ENCODE data around the gene LMCD1. TPM values are rescaled to one million over a fixed set of nuclear protein-coding genes. Genes with fewer than 3 reads are reported as not detected.

Gene LMCD1
- total and polyA plus RNA-seq, 2 of the 4 experiments (the other 2 are of a cell fraction): 50.0 to 53.8 TPM

- TF ChIP-seq RAD21 (IDR thresholded peaks at IDR 0.05; ENCODE audit: low read length) (no peak), NFE2L2 (IDR thresholded peaks at IDR 0.05; ENCODE audit: low read depth, low read length) (no peak), MAZ (IDR thresholded peaks at IDR 0.05; ENCODE audit: borderline replicate concordance, low read depth, low read length) (no peak), ELK1 (IDR thresholded peaks at IDR 0.05; ENCODE audit: borderline replicate concordance, low read depth, low read length) (no peak), SMC3 (IDR thresholded peaks at IDR 0.05; ENCODE audit: low read depth, low read length) (no peak), RCOR1 (IDR thresholded peaks at IDR 0.05; ENCODE audit: insufficient replicate concordance, low read length) (no peak), USF2 (IDR thresholded peaks at IDR 0.05; ENCODE audit: low read depth, low read length) (no peak), RFX5 (IDR thresholded peaks at IDR 0.05; ENCODE audit: low read depth, low read length) (no peak), POLR2A (IDR thresholded peaks at IDR 0.05; ENCODE audit: low read depth, low read length) (no peak), CEBPB (IDR thresholded peaks at IDR 0.05; ENCODE audit: low read depth, low read length) (no peak), CTCF (conservative IDR thresholded peaks at IDR 0.05; ENCODE audit: low read depth, low read length) (no peak), FOS (IDR thresholded peaks at IDR 0.05; ENCODE audit: low read depth, low read length) (no peak), MXI1 (IDR thresholded peaks at IDR 0.05; ENCODE audit: borderline replicate concordance, low read depth, low read length) (no peak), BHLHE40 (IDR thresholded peaks at IDR 0.05; ENCODE audit: low read depth, low read length) (no peak), CHD1 (IDR thresholded peaks at IDR 0.05; ENCODE audit: low read depth, low read length) (no peak), MAFK (IDR thresholded peaks at IDR 0.05; ENCODE audit: low read depth, low read length) (no peak)
- BruUV-seq (replicated peaks): no TSS peak
- Histone ChIP-seq H3K27ac (ENCODE audit: insufficient read depth, low read length) (no peak overlapping the region), H3K79me1 (ENCODE audit: low read depth in 1 of 2, low read length in 2 of 2) (peaks cover under 1 to 20% of the 10 kb centered on the region in 2 experiments; a peak in 3 of 4 replicates), H3K9me1 (ENCODE audit: insufficient read depth, low read length) (peaks cover 18% of the 10 kb centered on the region), H2AK5ac (ENCODE audit: low read depth, low read length) (no peak overlapping the region; the same call in 1 of the 2 replicates), H2BK15ac (ENCODE audit: low read depth, low read length) (no peak overlapping the region), H3K14ac (replicated peaks; ENCODE audit: low read depth, low read length) (no peak overlapping the region), H2AFZ (replicated peaks; ENCODE audit: low read length, poor library complexity) (no peak overlapping the region), H3K36me3 (ENCODE audit: control insufficient read depth, insufficient read depth, low read length) (peaks cover 3% of the 10 kb centered on the region; the same call in 1 of the 2 replicates), H3K56ac (ENCODE audit: extremely low read depth, insufficient read depth, low read length) (no peak overlapping the region), H4K91ac (ENCODE audit: insufficient read depth, low read depth, low read length) (0 out of 2 replicates have a peak overlapping the region, but pooled peaks have one; percentile 10), H2BK5ac (ENCODE audit: low read depth, low read length, poor library complexity, severe bottlenecking) (no peak overlapping the region), H2BK120ac (ENCODE audit: low read depth, low read length) (no peak overlapping the region), H3K4me1 (ENCODE audit: control insufficient read depth, insufficient read depth, low read length) (peaks cover 31% of the 10 kb centered on the region), H3K9ac (ENCODE audit: low read depth, low read length) (no peak overlapping the region), H3K4ac (ENCODE audit: low read depth, low read length) (peak overlapping the region; percentile 46; the same call in 1 of the 2 replicates), H2BK20ac (ENCODE audit: low read depth, low read length) (no peak overlapping the region), H3K18ac (ENCODE audit: low read depth, low read length) (peak overlapping the region; percentile 34; the same call in 1 of the 2 replicates), H3K4me2 (ENCODE audit: low read depth, low read length) (no peak overlapping the region), H3K9me3 (ENCODE audit: control insufficient read depth, insufficient read depth, low read length) (no peaks in the 10 kb centered on the region), H3K23ac (ENCODE audit: low read depth, low read length) (no peak overlapping the region), H4K8ac (ENCODE audit: low read depth in 2 of 2, low read length in 2 of 2) (no peak overlapping the region), H3K27me3 (ENCODE audit: control insufficient read depth, insufficient read depth, low read length) (no peaks in the 10 kb centered on the region), H3K4me3 (ENCODE audit: insufficient read depth, low read depth, low read length) (no peak overlapping the region), H4K5ac (ENCODE audit: low read depth, low read length) (no peak overlapping the region), H4K20me1 (ENCODE audit: insufficient read depth, low read length) (no peaks in the 10 kb centered on the region), H2AK9ac (replicated peaks; ENCODE audit: low read depth, low read length, poor library complexity) (no peak overlapping the region)
- intact Hi-C loops (cut with micrococcal nuclease) (no loop called here), dilution Hi-C loops (cut with HindIII; ENCODE audit: low sequenced_read_pairs, unreplicated experiment) (no loop called here), in situ Hi-C loops (cut with MboI; ENCODE audit: low sequenced_read_pairs) (no loop called here)
- WGBS, 2 experiments (ENCODE audit: extremely low coverage in 2 of 2, insufficient read length in 1 of 2): 90% methylated on average over 2 of the region's 3 CpGs; no CpG with 5 or more reads in 1 of the 2 experiments
- POLR2A ChIA-PET (ENCODE audit: unreplicated experiment): no interaction called here
- CTCF ChIA-PET: no interaction called here
- DNase-seq (no peak), ATAC-seq (ENCODE audit: low read depth) (no peak)
Measured at GRCh38 chr3:8525893-8526292, 24.3 kb downstream of the LMCD1 start.

All from IMR-90 (cell line).